Fibroblast of pulmonary artery (primary cell): ENCODE data around the gene FHIT.

Experiments used
- DNase-seq: peaks from one replicate; pipeline ENCODE4 v3.0.0-alpha.2; 2010; ENCODE audit warnings: low read depth
- H3K4me3 ChIP-seq: replicated peaks from 2 replicates; pipeline ENCODE4 v1.5.1; 2011; ENCODE audit warnings: low read depth, mild to moderate bottlenecking, control low read depth, low read length, moderate library complexity
- CTCF ChIP-seq: IDR thresholded peaks from 2 replicates; pipeline ENCODE4 v1.5.1; 2011; ENCODE audit warnings: mild to moderate bottlenecking, control low read depth, low read length, inconsistent platforms; ENCODE audit errors: missing control alignments

Gene FHIT

DNA sequence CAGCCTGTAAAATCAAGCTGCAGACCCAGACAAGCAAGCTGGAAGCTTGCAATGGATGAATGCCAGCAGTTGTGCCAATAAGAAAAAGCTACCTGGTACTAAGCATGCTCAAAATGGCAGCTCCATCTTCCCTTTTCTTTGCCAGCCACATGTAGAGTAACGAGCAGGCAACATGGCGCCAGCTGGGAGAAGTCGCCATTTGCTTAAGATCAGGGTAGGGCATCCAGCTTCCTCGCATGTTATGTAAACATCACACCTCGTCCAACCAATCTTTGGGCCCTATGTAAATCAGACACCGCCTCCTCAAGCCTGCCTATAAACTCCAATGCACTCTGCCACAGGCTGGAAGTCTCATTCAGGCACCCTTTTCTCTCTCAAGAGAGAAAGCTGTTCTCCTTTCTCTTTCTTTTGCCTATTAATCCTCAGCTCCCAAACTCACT lies 973.9 kb downstream of the FHIT start:
- DNase-seq, result no peak
- H3K4me3 ChIP-seq, result no peak overlapping the region
- TF ChIP-seq CTCF, result no peak

- no peak for TF ChIP-seq CTCF
- DNase-seq, result no peak
These were observed 974.6 kb downstream of the FHIT start for GRCh38 chr3:60276615-60277014.

GRCh38 chr3:60274646-60275045 lies 976.6 kb downstream of the FHIT start:
- DNase-seq, result no peak
- no peak for TF ChIP-seq CTCF
- H3K4me3 ChIP-seq, result no peak overlapping the region

More at GRCh38 chr3:60276615-60277014, 974.6 kb downstream of the FHIT start:
- no peak overlapping the region for H3K4me3 ChIP-seq

DNA sequence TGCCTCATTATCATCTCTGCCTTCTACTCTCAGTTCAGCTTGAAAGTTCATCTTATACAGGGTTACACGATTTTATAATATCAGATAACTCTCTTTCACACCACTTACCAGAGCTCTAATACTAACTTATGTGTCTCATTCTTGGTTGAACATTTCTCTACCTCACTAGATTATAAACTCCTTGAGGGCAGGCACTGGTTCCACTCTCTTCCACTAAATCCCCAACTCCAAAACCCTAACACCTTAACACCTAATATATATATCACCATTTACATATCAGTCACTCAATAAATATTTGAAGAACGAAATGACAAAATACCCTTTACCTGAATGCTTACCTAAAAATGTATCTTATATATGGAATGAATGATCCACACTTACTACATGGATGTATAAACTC lies 977.2 kb downstream of the FHIT start:
- no peak for TF ChIP-seq CTCF
- DNase-seq, result no peak
- H3K4me3 ChIP-seq, result no peak overlapping the region

- no peak for TF ChIP-seq CTCF
- no peak for DNase-seq
- H3K4me3 ChIP-seq, result no peak overlapping the region
These were observed 981.4 kb downstream of the FHIT start for GRCh38 chr3:60269829-60270266.

DNA sequence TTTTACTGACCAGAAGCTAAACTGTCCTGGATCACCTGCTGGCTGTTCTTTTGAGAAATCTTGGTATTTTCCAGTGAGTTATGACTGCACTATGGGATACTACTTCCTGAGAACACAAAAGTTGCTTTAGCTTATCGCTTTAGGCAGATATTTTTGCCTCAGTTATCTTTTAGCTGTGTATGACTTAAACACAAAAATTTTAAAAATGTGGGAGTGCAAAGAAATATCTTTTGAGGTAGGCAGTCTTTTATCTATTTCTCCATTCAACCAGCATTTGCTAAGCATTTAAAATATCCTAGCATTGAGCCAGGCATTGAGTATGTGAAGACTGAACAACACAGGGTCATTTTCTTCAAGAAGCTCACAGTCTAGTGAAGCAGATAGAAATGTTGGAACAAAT lies 981.9 kb downstream of the FHIT start:
- H3K4me3 ChIP-seq, result no peak overlapping the region
- TF ChIP-seq CTCF, result no peak
- peak; percentile 70 for DNase-seq

- DNase-seq, result no peak
- TF ChIP-seq CTCF, result no peak
- H3K4me3 ChIP-seq, result no peak overlapping the region
These were observed 983.1 kb downstream of the FHIT start for GRCh38 chr3:60268123-60268522.
